ENCODE data around the gene TMEM192.
"Not testable (repeated sequence)": the region's sequence is repeated elsewhere in the genome, so short reads cannot be mapped to it uniquely, and the experiment has no call there.

The TMEM192 gene

DNA sequence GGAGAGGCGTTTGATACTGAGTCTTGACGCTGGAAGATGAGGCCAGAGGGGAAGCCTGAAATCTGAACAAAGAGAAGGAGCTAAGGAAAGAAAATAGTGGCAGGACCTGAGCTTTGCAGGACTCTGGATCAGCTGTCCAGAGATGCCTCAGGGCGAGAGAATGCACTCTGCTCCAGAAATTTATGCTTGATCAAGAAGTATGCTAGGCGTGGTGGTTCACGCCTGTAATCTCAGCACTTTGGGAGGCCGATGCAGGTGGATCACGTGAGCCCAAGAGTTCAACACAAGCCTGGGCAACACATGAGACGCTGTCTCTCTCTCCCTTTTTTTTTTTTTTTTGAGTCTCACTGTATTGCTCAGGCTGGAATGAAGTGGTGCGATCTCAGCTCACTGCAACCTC, 57.1 kb downstream of the TMEM192 start:
- TF ChIP-seq, protein P1, sequence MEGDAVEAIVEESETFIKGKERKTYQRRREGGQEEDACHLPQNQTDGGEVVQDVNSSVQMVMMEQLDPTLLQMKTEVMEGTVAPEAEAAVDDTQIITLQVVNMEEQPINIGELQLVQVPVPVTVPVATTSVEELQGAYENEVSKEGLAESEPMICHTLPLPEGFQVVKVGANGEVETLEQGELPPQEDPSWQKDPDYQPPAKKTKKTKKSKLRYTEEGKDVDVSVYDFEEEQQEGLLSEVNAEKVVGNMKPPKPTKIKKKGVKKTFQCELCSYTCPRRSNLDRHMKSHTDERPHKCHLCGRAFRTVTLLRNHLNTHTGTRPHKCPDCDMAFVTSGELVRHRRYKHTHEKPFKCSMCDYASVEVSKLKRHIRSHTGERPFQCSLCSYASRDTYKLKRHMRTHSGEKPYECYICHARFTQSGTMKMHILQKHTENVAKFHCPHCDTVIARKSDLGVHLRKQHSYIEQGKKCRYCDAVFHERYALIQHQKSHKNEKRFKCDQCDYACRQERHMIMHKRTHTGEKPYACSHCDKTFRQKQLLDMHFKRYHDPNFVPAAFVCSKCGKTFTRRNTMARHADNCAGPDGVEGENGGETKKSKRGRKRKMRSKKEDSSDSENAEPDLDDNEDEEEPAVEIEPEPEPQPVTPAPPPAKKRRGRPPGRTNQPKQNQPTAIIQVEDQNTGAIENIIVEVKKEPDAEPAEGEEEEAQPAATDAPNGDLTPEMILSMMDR (IDR thresholded peaks at IDR 0.05; ENCODE audit: control extremely low read depth, extremely low read depth, low read depth, missing control alignments): no peak

DNA sequence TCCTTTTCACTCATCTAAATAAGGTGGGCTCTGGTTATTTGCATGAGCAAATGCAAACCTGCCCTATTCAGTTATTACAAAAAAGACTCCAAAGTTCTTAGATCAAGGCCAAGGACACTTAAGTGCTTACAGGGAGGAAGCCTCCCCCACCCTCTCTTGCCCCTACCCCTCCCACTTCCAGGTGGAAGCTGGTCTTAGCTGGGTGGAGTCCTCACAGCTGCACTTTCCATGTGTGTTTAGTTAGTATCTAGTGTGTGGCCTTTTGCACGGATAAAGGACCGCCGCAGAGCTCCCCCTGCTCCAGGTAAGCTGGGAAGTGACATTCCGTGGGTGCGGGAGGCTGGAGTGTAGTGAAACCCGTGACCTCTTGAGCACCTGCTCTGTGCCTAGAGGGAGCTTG, 59.0 kb downstream of the TMEM192 start, which contains the start of gene TRIM75:
TSS of gene TRIM75 (plus strand) at position 222 of the 400 bp plus-strand sequence. CDS start 5,282 bp downstream, outside the sequence.
- CTCF ChIA-PET: no interaction called here
- POLR2A ChIA-PET: no interaction called here
- TF ChIP-seq, protein P1 (IDR thresholded peaks at IDR 0.05; ENCODE audit: control extremely low read depth, extremely low read depth, low read depth, missing control alignments): no peak
- DNase-seq (ENCODE audit: extremely low spot score): no peak

More for the DNA sequence above, 57.1 kb downstream of the TMEM192 start:
- no peak for DNase-seq (ENCODE audit: extremely low spot score)
- ChIA-PET POLR2A (no interaction called here), CTCF (interaction anchor here (1.2 kb wide), 1 partner anchor 8 kb away, joined by 3 read pairs; no protein-coding TSS in a partner anchor)

DNA sequence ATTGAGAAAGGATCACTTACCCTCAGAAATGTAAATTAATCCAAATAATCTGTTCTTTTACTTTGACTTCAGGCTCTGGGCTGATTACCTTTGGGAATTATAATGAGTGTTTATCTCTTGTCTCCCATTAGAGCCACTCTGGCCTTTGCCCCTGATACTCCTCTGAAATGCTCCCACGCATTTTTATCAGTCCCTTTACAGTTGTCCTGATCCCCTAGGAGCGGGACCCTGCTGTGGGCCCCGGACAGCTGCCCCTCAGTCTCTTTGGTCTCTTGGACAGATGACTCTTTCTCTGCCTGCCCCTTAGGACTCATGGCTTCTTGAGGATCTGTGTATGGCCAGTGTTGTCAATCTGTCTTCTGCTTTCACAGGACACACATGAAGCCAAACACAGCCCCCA, 60.0 kb downstream of the TMEM192 start:
- no peak for DNase-seq (ENCODE audit: extremely low spot score)
- POLR2A ChIA-PET: no interaction called here
- TF ChIP-seq, protein P1 (IDR thresholded peaks at IDR 0.05; ENCODE audit: control extremely low read depth, extremely low read depth, low read depth, missing control alignments): no peak
- CTCF ChIA-PET: interaction anchor here (0.7 kb wide), 1 partner anchor 9 kb away, joined by 3 read pairs; no protein-coding TSS in a partner anchor

DNA sequence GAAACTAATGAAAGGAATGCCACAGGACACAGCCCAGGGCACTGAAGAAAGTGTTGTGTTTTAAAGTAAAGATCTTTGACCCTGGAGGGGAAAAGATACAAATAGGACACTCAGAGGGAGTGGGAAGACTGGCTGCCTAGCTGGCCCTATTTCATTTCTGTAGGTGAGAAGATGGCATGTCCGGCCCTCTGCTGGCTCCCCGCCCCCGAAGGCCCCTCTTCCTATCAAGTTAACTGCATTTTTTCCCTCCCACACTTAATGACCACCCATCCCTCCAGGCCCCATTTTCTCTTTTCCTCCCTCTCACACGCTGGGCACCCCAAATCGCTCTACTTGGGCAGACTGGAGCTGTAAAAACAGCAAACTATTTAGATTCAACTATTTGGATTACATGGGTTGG, 64.5 kb downstream of the TMEM192 start:
- TF ChIP-seq, protein P1 (IDR thresholded peaks at IDR 0.05; ENCODE audit: control extremely low read depth, extremely low read depth, low read depth, missing control alignments): no peak
- ChIA-PET CTCF (interaction anchor here (1.3 kb wide), 1 partner anchor 14 kb away, joined by 3 read pairs; no protein-coding TSS in a partner anchor), POLR2A (no interaction called here)
- no peak for DNase-seq (ENCODE audit: extremely low spot score)

DNA sequence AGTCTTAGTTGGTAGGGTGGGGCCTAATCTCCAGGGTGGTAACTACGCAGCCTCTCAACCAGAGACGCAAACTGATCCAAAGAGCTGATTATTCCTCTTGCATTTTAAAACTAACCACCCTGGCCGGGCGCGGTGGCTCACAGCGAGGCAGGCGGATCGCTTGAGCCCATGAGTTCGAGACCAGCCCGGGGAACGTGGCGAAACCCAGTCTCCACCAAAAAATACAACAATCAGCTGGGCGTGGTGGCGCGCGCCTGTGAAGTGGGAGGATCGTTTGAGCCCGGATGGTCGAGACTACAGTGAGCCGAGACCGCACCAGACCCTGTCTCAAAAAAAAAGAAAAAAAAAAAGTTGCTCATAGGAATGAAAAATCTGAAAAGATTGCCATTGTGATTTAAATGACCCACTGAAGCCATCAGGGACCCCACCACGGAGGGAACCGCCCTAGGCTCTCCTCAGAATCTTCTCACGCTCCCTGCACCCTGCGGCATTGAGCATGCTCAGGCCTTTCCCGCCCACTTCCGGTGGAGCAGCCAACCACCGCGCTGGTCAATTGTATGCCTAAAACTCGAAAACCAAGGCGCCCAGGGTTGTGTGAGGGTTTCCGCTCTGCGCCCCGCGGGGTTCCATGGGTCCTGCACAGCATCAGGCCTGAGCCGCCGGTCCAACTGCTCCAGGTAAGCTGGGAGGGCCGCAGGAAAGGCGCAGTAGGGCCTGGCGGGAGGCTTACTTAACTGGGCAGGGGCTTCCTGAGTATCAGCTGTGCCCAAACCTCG, 81.0 kb downstream of the TMEM192 start, which contains the start of gene TRIM60:
TSS of gene TRIM60 (plus strand) at position 564 of the 776 bp plus-strand sequence. CDS start 8,074 bp downstream, outside the sequence.
- TF ChIP-seq, protein P1 (IDR thresholded peaks at IDR 0.05; ENCODE audit: control extremely low read depth, extremely low read depth, low read depth, missing control alignments): no peak
- DNase-seq (ENCODE audit: extremely low spot score): no peak
- ChIA-PET POLR2A (no interaction called here), CTCF (no interaction called here)

DNA sequence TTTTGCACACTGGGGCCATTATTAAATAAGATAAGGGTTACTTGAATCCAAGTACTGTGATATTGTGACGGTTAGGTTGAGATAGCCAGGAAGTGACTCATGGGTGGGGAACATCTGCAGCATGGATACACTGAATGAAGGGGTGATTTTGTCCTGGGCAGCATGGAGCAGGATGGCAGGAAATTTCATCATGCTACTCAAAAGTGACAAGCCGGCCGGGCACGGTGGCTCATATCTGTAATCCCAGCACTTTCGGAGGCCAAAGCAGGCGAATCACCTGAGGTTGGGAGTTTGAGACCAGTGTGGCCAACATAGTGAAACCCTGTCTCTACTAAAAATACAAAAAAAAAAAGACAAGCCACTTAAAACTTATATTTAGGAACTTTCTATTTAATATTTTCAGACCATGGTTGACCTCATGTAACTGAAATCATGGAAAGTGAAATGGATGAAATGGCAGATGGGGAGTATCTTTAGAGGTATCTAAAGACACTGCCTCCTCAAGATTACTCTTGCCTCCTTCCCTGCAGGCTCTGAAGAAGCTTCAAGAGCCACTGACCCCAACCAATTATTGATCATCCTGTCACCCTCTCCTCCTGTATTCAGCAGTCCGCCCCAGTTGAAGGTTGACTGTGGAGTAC, 84.8 kb downstream of the TMEM192 start:
- TF ChIP-seq, protein P1 (IDR thresholded peaks at IDR 0.05; ENCODE audit: control extremely low read depth, extremely low read depth, low read depth, missing control alignments): no peak
- POLR2A ChIA-PET: no interaction called here
- CTCF ChIA-PET: no interaction called here
- DNase-seq (ENCODE audit: extremely low spot score): no peak

DNA sequence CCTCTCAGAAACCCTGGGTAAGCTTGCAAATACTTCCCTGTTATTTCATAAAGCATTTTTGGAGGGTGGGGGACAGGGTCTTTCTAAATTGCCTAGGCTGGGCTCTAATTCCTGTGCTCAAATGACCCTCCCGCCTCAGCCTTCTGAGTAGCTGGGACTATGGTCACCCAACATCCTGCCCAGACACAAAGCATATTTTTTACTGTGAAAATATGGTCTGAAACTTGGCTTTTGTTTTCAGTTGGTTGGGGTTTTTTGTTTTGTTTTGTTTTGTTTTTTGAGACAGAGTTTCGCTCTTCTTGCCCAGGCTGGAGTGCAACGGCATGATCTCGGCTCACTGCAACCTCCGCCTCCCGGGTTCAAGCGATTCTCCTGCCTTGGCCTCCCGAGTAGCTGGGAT, 86.9 kb downstream of the TMEM192 start:
- POLR2A ChIA-PET; CTCF ChIA-PET; DNase-seq (ENCODE audit: extremely low spot score): not testable (repeated sequence)

Data from GM10248 (cell line).